ENCODE data around the gene ZIM2. TPM values are rescaled to one million over a fixed set of nuclear protein-coding genes. Genes with fewer than 3 reads are reported as not detected.
"Not testable (repeated sequence)": the region's sequence is repeated elsewhere in the genome, so short reads cannot be mapped to it uniquely, and the experiment has no call there.

ZIM2 gene
- total RNA-seq = under 0.01 TPM in 1 of 2 replicates, not detected in the other

DNA sequence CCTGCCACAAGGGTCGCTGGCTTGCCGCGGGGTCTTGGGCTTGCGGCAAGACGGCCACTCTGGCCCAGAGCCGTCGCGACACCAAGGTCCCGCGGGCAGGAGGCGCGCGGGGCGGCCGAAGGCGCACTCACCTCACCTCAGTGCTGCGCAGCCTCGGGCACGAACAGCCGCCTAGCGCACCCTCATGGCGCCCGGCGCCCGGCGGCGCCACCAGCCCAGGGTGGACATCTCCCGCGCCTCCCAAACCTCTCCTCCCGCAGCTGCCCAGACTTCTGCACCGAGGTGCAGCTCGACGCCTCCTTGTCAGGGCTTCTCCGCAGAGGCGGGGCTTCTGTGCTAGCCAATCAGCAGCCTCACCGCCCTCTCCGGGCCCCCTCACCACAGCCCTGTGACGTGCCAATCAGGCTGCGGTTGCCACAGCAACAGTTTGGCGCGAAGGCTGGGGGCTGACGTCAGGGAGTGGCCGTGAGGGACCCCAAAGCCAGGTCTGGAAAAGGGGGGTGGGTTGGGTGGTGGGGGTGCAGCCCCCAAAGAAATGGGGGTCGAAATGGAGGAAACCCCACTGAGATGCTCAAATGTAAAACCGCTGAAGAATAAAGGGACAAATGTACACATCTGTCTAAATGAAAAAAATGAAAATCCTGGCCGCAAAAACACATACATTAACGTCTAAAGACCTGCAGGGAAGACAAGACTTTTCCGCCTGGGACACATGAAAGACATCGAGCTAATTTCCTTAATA, at the start of gene ZIM2, which contains the start of gene PEG3:
ZIM2 (minus strand) TSS at position 276 of the 742 bp plus-strand sequence. CDS start 16,449 bp downstream, outside the sequence.
PEG3 (minus strand) TSS at position 276 of the 742 bp plus-strand sequence. CDS start 16,071 bp downstream, outside the sequence.
- DNase-seq (ENCODE audit: low read depth in 2 of 2) = no peak

DNA sequence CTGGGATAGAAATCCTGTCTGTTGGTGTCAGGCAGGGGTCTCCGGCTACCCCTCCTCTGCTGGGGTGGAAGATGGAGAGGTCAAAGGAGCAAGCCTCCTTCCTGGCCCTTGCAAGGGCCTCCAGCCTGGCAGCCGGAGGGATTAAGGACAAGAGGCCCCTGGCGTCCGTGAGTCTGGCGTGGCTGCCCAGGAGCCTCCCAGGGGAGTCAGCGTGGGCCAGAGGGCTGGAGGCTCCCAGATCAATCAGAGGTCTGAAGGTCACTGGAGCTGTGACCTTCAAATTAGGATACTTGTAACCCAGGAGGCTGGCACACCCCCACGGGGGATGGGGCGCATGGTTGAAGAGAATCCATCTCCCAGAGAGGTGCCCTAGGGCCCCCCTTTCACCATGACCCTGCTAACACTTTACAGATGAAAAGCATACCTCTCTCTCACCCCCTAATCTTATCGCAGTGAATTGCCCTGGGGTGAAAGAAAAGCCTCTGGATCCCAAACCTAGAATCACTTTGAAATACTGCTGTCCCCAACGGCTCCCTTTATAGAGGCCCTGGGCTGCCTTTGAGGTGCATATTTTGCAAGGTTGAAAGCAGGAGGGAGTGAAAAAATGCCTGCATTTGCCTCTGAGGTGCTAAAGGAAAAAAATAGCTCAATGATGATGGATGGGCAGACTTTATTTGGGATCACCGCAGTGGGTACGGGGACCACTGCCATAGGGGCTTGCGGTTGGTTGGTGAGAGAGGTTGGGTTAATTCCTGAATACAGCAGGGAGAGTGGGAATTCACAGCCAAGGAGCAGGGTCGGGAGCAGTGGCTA, 44.9 kb upstream of the ZIM2 start:
- DNase-seq (ENCODE audit: low read depth in 2 of 2) = no peak

DNA sequence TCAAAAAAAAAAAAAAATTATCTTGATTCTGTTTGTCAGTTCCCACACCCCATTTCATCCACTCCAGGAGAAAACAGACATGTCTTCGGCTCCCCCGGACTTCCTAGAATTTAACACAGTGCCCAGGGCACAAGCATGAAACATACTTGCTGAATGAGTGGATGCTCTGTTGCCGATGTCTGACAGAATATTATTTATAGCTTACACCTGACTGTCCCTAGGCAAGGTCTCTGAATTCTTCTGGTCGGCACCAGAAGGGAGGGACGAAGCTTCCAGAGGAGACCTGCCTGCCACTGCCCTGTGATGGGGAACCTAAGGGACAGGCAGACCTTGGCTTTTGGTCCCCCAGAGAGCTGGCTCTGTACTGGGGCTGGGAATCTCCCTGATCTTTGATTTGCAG, 43.9 kb upstream of the ZIM2 start:
- DNase-seq (ENCODE audit: low read depth in 2 of 2) = no peak

DNA sequence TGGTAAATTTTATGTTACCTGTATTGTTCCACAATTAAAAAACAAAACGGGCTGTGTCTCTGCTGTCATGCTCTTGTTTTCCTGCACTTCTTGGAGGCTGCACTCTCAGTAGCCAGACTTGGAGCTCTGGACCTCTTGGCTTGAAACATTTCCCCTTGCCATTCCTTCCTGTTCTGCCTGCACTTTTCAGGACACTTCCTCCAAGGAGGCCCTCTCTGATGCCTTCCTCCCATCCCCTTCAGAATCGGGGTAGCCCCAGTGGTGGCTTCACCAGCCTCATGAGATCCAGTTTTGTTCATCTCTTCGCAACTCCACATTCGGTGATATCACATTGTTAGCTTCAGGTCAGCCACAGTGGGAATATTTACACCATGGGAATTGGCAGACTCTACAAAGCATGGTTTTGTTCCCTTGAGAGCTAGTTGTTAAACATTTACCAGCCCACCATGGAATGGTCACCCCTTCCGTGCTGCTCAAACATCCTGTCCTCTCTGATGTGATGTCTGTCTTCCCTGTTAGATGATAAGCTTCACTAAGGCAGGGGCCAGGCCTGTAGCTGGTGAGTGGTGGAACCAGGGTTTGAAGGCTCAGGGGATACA, 40.2 kb upstream of the ZIM2 start:
- no peak for DNase-seq (ENCODE audit: low read depth in 2 of 2)

DNA sequence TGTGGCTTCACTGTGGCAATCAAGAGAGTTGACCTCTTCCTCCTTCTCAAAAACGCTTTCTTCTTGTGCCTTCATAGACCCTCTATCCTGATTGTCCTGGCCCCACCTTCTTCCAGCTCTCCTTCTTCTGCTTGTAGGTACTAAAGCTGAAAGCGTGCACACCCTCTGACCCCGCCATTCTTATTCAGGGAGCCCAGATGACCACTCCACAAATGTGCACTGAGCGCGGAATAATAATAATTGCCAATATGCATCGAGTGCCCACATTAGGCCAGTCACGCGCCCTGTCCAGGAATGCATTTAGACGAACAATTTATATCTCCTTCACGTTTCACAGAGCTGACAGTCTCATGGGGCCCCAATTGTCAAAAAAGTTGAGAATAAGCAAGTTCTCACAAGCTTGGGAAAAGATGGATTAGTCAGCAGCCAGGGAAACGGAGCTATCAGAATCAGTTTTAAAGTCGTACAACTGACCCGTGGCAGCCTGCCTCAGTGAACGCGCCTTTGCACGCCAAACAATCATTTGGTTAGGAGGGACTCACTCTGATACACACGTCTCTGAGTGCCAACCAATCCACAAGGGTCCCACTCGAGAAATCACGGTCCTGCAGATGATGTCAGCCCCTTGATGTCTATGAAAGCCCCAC, 36.7 kb upstream of the ZIM2 start:
- no peak for DNase-seq (ENCODE audit: low read depth in 2 of 2)

GRCh38 chr19:56875717-56876116, 35.2 kb upstream of the ZIM2 start:
- no peak for DNase-seq (ENCODE audit: low read depth in 2 of 2)

- no peak for DNase-seq (ENCODE audit: low read depth in 2 of 2)
Observed at GRCh38 chr19:56874530-56874929, 34.0 kb upstream of the ZIM2 start.

GRCh38 chr19:56873493-56873892, 33.0 kb upstream of the ZIM2 start:
- DNase-seq (ENCODE audit: low read depth in 2 of 2) = no peak

- no peak for DNase-seq (ENCODE audit: low read depth in 2 of 2)
Observed at GRCh38 chr19:56869886-56870285, 29.4 kb upstream of the ZIM2 start.

- DNase-seq (ENCODE audit: low read depth in 2 of 2) = no peak
Observed at GRCh38 chr19:56868446-56868845, 27.9 kb upstream of the ZIM2 start.

- DNase-seq (ENCODE audit: low read depth in 2 of 2) = no peak
Observed at GRCh38 chr19:56866538-56866937, 26.0 kb upstream of the ZIM2 start.

DNA sequence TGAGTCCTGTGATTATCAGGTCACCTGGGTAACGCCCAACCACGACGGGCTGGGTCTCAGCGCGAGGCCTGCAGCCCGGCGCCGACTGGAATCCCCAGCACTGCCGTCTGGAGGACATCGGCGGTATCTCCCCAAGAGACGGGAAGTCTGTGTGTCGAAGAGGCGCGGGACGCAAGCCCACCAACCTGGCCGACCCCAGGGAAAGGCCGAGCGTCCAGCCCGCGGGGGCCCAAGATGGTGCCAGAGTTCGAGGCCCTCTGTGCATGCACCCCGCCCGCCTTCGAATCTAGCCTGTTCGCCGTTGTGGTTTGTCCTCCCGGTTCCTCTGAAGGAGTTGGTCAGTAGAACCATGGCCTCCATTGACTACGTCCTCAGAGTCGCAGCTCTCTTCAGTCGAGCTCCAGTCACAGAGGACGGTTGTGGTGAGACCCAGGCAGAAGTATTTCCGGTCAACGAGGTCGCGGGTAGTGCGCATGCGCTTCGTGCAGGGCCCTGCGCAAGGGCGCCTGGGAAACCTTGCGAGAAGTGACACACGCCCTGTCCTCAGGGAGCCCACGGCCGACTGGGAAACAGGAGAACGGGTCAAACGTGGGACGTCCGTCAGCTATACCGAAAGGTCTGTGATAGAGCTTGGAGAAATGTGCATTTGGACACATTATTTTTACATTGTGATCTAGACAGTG, 24.1 kb upstream of the ZIM2 start:
- DNase-seq (ENCODE audit: low read depth in 2 of 2) = no peak

DNA sequence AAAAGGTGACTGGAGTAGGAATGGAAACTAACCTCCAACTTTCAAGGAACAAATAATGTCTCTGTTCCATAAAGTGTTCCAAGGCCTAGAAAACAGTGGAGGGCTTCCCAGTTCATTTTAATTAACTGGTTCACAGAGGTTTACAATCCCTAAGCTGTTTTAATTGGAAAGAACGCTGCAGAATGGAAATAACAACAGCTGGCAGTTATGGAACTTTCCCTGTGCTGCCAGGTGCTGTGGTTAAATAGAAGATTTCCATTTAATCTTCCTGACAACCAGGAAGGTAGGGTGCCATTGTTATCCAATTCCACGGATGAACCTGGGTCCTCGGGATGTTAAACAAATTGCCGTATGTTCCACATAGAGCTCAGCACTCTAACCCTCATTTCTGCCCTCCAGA, 22.2 kb upstream of the ZIM2 start:
- no peak for DNase-seq (ENCODE audit: low read depth in 2 of 2)

GRCh38 chr19:56860409-56860808, 19.9 kb upstream of the ZIM2 start:
- DNase-seq (ENCODE audit: low read depth in 2 of 2) = not testable (repeated sequence)

- DNase-seq (ENCODE audit: low read depth in 2 of 2) = no peak
Observed at GRCh38 chr19:56858026-56858425, 17.5 kb upstream of the ZIM2 start.

DNA sequence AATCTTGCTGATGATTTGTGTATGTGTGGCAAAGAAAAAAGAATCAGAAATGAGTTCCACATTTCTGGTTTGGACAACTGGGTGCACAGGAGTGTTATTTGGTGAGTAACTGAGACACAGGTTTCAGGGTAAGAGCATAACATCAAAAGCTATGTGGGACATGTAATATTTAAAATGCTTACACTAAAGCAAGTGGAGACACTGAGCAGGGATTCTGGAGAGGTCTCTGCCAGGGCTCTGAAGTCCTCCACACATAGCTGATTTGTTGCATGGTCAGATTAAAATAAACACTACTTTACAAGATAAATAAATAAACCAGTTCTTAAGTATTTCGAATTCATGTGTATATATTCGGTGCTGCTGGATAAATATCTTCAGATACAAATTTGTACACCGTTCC, 16.3 kb upstream of the ZIM2 start:
- no peak for DNase-seq (ENCODE audit: low read depth in 2 of 2)

GRCh38 chr19:56852361-56852760, 11.8 kb upstream of the ZIM2 start:
- not testable (repeated sequence) for DNase-seq (ENCODE audit: low read depth in 2 of 2)

- DNase-seq (ENCODE audit: low read depth in 2 of 2) = no peak
Observed at GRCh38 chr19:56848166-56848565, 7.6 kb upstream of the ZIM2 start.

- no peak for DNase-seq (ENCODE audit: low read depth in 2 of 2)
Observed at GRCh38 chr19:56842412-56842811, 1.9 kb upstream of the ZIM2 start.

DNA sequence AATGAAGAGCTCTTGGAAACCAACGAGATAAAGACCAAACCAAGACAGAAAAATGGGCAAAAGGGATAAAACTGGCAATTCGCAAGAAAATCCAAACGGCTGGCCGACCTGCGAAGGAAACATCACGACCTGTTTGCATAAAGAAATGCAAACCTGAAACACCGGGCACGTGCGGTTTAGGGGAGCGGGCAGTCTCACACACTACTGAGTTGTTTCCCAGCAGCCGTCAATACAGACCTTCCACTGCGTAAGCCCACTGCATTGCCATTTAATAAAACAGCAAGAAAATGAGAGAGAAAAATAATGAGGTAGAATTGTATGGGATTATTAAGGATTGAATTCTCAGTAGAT, 642 bp upstream of the ZIM2 start:
- DNase-seq (ENCODE audit: low read depth in 2 of 2) = no peak

Data from dermis microvascular lymphatic vessel endothelial cell (primary cell).